ENCODE measurements around the gene SOHLH1.

SOHLH1 gene

DNA sequence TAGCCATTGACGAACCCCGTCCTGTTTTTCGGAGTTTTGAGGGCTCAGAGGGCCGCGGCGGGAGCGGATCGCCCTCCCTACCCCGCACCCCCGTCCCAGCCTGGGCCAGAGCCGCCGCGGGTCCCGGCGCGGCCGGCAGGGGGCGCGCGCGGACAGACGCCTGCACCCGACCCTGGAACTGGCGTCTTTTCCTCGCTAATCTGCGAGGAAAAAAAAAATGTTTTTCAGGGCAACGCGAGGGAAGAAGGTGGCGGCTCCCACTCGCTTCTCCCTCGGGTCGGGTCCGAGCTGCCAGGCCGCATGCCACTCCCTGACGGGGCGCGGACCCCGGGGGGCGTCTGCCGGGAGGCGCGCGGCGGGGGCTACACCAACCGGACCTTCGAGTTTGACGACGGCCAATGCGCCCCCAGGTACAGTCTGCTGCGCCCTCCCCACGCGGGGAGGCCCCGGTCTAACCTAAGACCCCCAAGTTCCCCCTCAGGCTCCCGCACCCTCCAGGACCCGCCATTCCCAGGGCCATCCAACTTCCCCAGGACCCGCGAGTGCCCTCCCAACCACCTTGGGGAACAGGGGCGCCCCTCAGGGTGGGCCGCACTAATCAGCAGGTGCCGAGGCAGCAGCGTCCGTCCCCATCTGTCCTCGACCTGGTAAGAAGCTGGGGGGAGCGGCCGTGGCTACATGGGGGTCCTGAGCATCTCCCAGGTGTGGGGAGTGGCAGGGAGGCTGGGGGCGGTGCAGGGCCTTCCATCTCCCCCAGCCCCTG lies 2.9 kb upstream of the SOHLH1 start, which contains the start of gene KCNT1:
Gene KCNT1 (plus strand): TSS at position 227 of the 763 bp plus-strand sequence. CDS start 74 bp downstream, at position 301.
- DNase-seq, result no peak

DNA sequence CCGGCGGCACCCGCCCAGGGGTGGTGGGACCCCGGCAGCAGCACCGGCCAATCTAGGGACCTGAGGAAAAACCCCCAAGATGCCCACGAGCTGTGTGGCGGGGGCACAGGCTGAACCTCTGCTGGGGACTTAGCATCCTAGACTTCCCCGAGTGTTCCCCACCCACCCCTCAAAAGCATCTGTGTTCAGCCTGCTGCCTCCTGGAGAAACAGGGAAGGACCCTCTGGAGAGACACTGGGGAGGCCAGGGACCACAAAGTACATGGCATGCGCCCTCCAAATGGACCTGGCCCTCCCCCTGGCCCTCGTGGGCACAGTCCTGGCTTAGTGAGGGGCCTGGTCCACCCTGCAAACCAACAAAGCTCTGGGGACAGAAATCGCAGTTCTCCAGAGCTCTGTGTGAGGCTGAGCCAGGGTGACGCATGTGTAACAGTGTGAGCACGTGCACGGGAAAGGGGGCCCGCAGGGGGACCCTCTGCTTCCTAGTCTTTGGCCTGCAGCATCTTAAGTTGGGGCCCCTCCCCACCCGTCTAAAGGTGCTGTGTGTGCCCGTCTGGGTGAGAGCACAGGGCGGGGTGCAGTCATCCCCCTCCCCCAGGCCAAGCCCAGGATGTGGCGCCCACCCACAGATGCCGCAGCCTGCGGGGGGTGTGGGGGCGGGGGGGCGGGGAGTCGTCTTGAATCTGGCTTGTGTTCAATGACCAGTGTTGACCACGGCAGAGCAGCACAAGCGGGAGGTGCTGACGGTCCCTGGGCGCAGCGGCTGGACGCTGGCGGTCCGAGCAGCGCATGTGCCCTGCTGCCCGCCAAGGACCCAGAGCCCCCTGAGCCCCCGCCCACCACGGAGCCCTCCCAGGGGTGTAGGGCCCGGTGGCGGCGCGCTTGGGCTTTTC lies 2.0 kb upstream of the SOHLH1 start:
- DNase-seq, result no peak

DNA sequence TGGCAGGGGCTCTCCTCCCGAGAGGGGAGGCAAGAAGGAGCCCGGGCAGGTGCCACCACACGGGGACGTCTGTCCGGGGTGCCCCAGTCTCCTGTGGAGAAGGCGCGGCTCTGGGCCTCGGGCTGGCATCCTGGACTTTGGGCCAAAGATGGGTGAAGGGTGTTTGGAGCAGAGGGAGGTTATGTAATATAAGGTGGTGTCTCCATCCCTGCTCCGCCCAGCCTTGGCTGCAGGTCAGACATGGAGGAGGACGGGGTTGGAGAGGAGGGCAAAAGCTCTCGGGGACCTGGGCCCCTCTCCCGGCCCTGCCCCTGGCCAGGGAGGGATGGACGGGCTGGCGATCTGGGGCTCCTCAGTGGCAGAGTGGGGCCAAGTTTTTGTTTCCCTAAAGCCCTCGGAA lies 1.2 kb upstream of the SOHLH1 start:
- DNase-seq, result no peak

- no peak for DNase-seq
Measured at GRCh38 chr9:135698767-135699166, 514 bp downstream of the SOHLH1 start.

DNA sequence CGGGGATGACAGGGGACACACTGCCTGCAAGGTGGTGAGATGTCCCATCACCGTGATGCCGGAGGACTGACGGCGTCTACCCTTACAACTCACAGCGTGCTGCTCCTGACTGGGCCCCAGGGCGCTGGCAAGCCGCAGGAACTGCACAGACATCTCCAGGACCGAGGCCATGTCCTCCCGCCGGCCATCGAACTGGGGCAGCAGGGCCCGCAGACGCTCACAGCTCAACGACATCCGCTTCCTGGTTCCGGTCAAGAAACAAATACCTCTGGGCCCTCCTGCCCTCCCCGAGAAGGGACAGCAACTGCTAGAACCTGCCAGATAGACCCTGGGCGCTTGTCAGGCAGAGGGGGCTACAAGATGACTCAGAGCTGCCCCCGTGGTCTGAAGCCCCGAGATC lies 1.0 kb downstream of the SOHLH1 start:
- no peak for DNase-seq

- DNase-seq, result no peak
Measured at GRCh38 chr9:135697226-135697625, 2.1 kb downstream of the SOHLH1 start.

DNA sequence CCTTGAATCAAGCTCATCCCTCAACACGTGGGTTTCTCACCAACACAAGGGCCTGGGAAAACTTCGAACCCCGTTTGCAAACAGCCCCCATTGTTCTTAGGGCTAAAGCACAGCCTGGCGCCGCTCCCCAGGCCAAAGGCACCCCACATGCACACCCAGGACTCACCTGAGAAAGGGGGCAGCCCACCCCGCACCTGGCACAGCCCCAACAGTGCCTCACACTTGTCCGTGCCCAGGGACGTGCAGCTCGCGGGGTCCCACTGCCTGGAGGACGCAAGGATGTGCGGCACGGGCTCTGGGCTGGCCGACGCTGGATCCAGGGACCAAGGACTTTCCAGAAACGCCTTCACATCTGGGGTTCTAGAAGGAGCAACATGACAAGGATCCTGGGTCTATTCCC lies 2.8 kb downstream of the SOHLH1 start:
- no peak for DNase-seq

- DNase-seq, result no peak
Measured at GRCh38 chr9:135695642-135696041, 3.6 kb downstream of the SOHLH1 start.

GRCh38 chr9:135695036-135695435 lies 4.2 kb downstream of the SOHLH1 start:
- DNase-seq, result no peak

DNA sequence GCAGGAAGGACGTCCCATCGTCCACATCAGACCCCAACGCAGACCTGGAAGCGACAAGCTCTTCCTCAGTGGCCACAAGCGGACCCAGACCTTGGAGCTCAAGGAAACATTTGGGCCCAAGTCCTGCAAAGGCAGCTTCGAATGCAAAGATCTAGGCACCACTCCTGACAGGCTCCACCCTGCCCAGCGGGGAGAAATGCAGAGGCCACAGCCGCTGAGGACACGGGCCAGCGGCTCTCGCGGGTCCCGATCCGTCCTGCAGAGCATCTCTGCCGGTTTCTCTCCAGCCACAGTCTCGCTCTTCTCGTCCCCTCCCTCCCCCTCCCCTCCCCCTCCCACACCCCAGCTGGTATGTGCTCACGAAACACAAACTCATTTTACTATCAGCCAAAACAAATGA lies 4.9 kb downstream of the SOHLH1 start:
- no peak for DNase-seq

- DNase-seq, result no peak
Measured at GRCh38 chr9:135693771-135694170, 5.5 kb downstream of the SOHLH1 start.

DNA sequence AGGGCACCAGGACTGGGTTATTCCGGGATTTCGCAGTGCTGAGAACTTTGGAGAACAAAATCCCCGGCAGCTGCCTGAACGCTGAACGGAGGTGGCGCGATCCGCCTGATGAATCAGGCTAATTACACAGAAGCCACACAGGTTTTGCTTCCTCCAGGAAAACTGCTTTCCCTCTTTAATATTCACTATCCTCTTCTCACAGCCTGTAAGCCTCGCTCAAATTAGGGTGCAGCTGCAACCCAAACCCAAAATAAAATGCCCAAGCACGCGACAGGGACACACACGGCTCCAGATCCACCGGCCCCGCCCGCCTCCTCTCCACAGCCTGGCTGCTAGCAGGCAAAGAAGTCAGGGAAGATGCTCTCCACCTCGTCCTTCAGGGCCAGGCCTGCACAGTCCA lies 6.0 kb downstream of the SOHLH1 start:
- DNase-seq, result no peak

GRCh38 chr9:135692410-135692809 lies 6.9 kb downstream of the SOHLH1 start:
- no peak for DNase-seq

- DNase-seq, result no peak
Measured at GRCh38 chr9:135690836-135691570, 8.3 kb downstream of the SOHLH1 start.

DNA sequence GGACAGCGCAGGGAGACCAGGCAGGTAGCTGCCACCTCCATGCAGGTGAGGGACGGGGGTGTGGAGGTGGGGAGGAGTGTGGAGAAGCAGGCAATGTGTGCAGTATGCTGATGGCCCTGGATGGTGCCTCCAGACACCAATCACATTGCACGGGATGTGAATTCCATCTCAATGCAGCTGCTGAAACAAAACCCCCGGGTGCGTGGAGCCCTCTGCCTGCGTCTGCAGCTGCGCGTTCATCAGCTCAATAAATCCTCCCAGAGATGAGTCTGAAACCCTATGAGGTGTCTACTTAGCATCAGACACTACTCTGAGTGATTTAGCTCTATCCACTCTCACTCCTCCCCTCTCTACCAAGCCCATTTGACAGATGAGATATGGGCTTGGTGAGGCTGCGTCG lies 10.3 kb downstream of the SOHLH1 start:
- no peak for DNase-seq

- no peak for DNase-seq
Measured at GRCh38 chr9:135687216-135687615, 12.1 kb downstream of the SOHLH1 start.

DNA sequence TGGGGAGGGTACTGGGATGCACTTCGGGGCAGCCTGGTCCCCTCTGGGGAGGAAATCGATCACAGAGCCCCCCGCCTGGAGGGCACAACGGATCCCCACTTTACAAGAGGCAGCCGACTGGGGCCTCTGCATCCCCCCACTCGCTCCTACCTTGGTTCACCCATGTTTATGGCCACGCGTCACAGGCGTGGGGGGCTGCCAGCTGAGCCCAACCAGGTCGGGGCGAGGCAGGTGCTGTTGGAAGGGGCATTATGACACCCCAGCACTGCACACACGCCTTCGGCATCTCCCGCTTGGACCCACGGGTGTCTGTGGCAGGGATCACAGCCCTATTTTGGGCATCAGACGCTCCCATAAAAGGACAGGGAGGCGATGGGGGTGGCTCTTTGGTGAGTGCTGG lies 14.6 kb downstream of the SOHLH1 start:
- no peak for DNase-seq

GRCh38 chr9:135683401-135684034 lies 15.8 kb downstream of the SOHLH1 start:
- DNase-seq, result no peak

GRCh38 chr9:135681161-135681560 lies 18.1 kb downstream of the SOHLH1 start:
- DNase-seq, result no peak

DNA sequence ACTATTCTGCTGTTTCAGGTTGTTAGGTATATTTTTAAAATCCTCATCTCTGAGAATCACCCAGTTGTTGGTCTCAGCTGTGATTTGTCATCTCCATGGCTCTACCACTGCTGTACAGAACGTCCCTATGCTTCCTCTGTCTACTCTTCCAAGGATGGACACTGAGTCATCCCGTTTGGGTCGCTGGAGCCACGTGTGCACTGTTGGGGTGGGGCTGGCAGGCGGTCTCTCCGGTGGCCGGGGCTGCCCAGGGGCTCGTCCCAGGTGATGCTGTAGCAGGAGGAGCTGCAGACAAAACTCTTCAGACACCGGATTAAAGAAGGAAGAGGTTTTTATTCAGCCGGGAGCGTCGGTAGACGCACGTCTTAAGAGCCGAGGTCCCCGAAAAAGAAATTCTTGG lies 19.2 kb downstream of the SOHLH1 start:
- DNase-seq, result no peak

DNA sequence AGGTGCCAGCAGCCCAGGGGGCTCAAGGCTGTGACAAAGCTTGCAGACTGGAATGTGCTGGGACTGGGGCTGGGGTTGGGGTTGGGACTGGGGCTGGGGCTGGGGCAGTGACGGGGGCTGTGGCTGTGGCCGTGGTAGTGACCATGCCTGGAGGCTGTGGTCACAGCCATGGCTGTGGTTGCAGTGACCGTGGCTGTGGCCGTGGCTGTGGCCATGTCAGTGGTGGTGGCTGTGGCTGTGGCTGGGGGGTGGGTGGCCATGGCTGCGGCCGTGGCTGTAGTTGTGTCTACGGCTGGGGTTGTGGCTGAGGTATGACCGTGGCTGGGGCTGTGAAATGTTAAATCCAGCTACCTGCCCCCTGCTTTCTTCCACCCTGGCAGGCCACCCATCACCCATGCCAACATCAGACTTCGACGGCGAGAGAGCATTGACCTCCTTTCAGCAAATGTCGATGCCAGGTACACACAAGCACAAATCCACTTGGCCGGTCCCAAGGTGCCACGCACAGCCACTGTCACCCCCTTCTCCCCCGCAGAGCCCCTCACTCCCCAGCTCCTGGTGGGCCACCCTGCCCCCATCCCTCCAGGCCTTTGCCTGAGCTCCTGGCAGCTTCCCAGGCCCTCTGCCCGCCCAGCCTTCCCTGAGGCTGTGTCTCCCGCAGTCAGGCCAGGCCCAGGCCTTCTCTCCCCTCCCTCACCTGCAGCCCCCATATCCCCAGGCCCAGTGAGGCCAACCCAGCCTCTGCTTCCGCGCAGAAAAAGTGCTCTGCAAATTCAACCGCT lies 20.9 kb downstream of the SOHLH1 start:
- no peak for DNase-seq

GRCh38 chr9:135677641-135678168 lies 21.6 kb downstream of the SOHLH1 start:
- no peak for DNase-seq
